Measurements from ENCODE around the gene VAMP5. TPM values are rescaled to one million over a fixed set of nuclear protein-coding genes. Genes with fewer than 3 reads are reported as not detected.

Gene VAMP5
- total RNA-seq, 1 experiment from 2014 or later, result 0.59 TPM

- no peaks in the 10 kb centered on the region for H3K9me3 Mint-ChIP-seq
- Histone ChIP-seq H2AK5ac (ENCODE audit: insufficient read length, low read length) (no peak overlapping the region), H3K79me1 (ENCODE audit: insufficient read depth, low read depth, low read length, poor library complexity, severe bottlenecking) (no peaks in the 10 kb centered on the region), H3K14ac (ENCODE audit: insufficient read depth, low read length) (no peak overlapping the region), H3K4me1 (ENCODE audit: insufficient read depth, low read length) (no peaks in the 10 kb centered on the region), H2AFZ (ENCODE audit: low read length) (no peak overlapping the region), H2BK120ac (ENCODE audit: low read depth, low read length, poor library complexity, severe bottlenecking) (no peak overlapping the region), H3K18ac (ENCODE audit: insufficient read length, low read depth, low read length) (no peak overlapping the region), H3K23me2 (ENCODE audit: insufficient read length, low read depth, low read length, poor library complexity, severe bottlenecking) (no peaks in the 10 kb centered on the region), H3K23ac (ENCODE audit: insufficient read length, low read depth, low read length) (no peak overlapping the region), H4K20me1 (ENCODE audit: control insufficient read depth, insufficient read depth, insufficient read length) (no peaks in the 10 kb centered on the region), H4K91ac (ENCODE audit: insufficient read length, low read depth, low read length) (no peak overlapping the region), H2BK15ac (ENCODE audit: low read depth, low read length) (no peak overlapping the region), H3K27me3 (ENCODE audit: insufficient read depth, low read length) (no peaks in the 10 kb centered on the region), H3K4me2 (ENCODE audit: insufficient read depth, insufficient read length, low read length) (no peak overlapping the region), H2BK12ac (ENCODE audit: insufficient read length, low read depth, low read length) (no peak overlapping the region), H3K9ac (ENCODE audit: extremely low read depth, insufficient read length, low read length) (no peak overlapping the region), H3K4ac (ENCODE audit: low read depth, low read length) (no peak overlapping the region), H4K8ac (replicated peaks; ENCODE audit: insufficient read length, low read depth, low read length) (no peak overlapping the region), H2BK5ac (ENCODE audit: insufficient read length, low read length) (no peak overlapping the region), H3K56ac (ENCODE audit: insufficient read length, low read depth, low read length) (no peak overlapping the region), H3K27ac (ENCODE audit: insufficient read length, low read depth, low read length) (no peak overlapping the region), H2BK20ac (ENCODE audit: low read depth, low read length, poor library complexity, severe bottlenecking) (no peak overlapping the region), H3K9me3 (ENCODE audit: control insufficient read depth, low read depth, low read length) (no peaks in the 10 kb centered on the region), H3T11ph (ENCODE audit: low read length) (no peak overlapping the region), H3K79me2 (ENCODE audit: insufficient read depth, low read length) (peaks cover 5% of the 10 kb centered on the region; the same call in 1 of the 2 replicates), H4K5ac (ENCODE audit: insufficient read length, low read depth, low read length) (no peak overlapping the region)
- H3K27ac Mint-ChIP-seq, result no peak overlapping the region
- no peak overlapping the region for H3K4me3 Mint-ChIP-seq
- no peak for TF ChIP-seq CTCF (conservative IDR thresholded peaks at IDR 0.05)
- no CpG with 5 or more reads among the region's 5 CpGs for WGBS (ENCODE audit: extremely low coverage, insufficient read length, low lambda C conversion rate)
- DNase-seq, result no peak
- H3K4me1 Mint-ChIP-seq, result peaks cover 11 to 12% of the 10 kb centered on the region in 2 experiments; a peak in 3 of 4 replicates
- no peaks in the 10 kb centered on the region for H3K27me3 Mint-ChIP-seq (ENCODE audit: low read depth)
- peaks cover 15 to 44% (median 42%) of the 10 kb centered on the region in 3 experiments for H3K36me3 Mint-ChIP-seq (ENCODE audit: insufficient read depth in 1 of 3, low read depth in 3 of 3)
These were observed 27.1 kb upstream of the VAMP5 start for GRCh38 chr2:85557130-85557529.

All from H9 (cell line).